Breast epithelium (tissue), 4 donors: ENCODE results near the gene GRK7. TPM values are rescaled to one million over a fixed set of nuclear protein-coding genes. Genes with fewer than 3 reads are reported as not detected.
A peak's percentile ranks its signal among the peaks of the same experiment; 100 is the strongest.

Experiments
- DNase-seq, 2 donors: peaks; one replicate each; pipeline ENCODE4 v3.0.0-alpha.2; 2019; ENCODE audit warnings: low spot score in 2 of 2
- H3K27ac ChIP-seq, 2 donors: fragments of 200-600 bp; sonication (generic) in 1 of 2; one replicate each; pipeline ENCODE4 v1.5.1; 2016 to 2019; ENCODE audit warnings: mild to moderate bottlenecking in 1 of 2
- H3K27me3 ChIP-seq, 2 donors: fragments of 200-600 bp; sonication (generic) in 1 of 2; one replicate each; pipeline versions ENCODE4 v1.5.1 to v1.6.0; 2017 to 2019; ENCODE audit warnings: control low read depth in 1 of 2, mild to moderate bottlenecking in 1 of 2
- H3K36me3 ChIP-seq: fragments of 200-600 bp; one replicate; pipeline ENCODE4 v1.5.1; 2019
- H3K4me1 ChIP-seq, 2 donors: fragments of 200-600 bp; sonication (generic); one replicate each; pipeline ENCODE4 v1.5.1; 2016 to 2019; ENCODE audit warnings: control low read depth in 1 of 2
- H3K4me3 ChIP-seq, 3 donors: fragments of 200-600 bp; sonication (generic); 1 replicate in 2 of 3; 2 replicates in 1 of 3; pipeline ENCODE4 v1.5.1; 2016 to 2019; ENCODE audit warnings: mild to moderate bottlenecking in 3 of 3, moderate library complexity in 2 of 3
- H3K9me3 ChIP-seq, 2 donors: fragments of 200-600 bp; sonication (generic) in 1 of 2; one replicate each; pipeline ENCODE4 v1.5.1; 2016 to 2019; ENCODE audit warnings: control low read depth in 1 of 2
- POLR2A ChIP-seq: fragments of 450-650 bp; IDR thresholded peaks from one replicate; pipeline ENCODE4 v1.6.1; 2016; ENCODE audit warnings: antibody characterized with exemption, mild to moderate bottlenecking, moderate library complexity
- POLR2AphosphoS5 ChIP-seq, 3 donors: sonication (generic); formaldehyde crosslinking; IDR thresholded peaks; one replicate each; pipeline ENCODE4 v1.6.1; 2017; ENCODE audit warnings: antibody characterized with exemption in 3 of 3
- intact Hi-C: fragments of 100-400 bp; cut with DNase I; formaldehyde crosslinking; loops from one replicate; pipeline ENCODE4 v1.15.1; 2023; ENCODE audit warnings: low total_unique reads
- total RNA-seq, 3 donors: library from RNA; depleted of rRNA; stranded (reverse); fragments of >200 nt; gene quantifications; one replicate each; pipeline ENCODE4 v1.1.0, GENCODE V29; 2016
- TF ChIP-seq, protein P1 (sequence below), 3 donors: fragments of 450-650 bp; IDR thresholded peaks; one replicate each; pipeline ENCODE4 v1.5.1; 2016 to 2017; ENCODE audit warnings: antibody characterized with exemption in 3 of 3, mild to moderate bottlenecking in 3 of 3, moderate library complexity in 3 of 3

GRK7 gene
- total RNA-seq, 3 donors from 2014 or later: 0.15 to 0.33 TPM; not detected in 1

DNA sequence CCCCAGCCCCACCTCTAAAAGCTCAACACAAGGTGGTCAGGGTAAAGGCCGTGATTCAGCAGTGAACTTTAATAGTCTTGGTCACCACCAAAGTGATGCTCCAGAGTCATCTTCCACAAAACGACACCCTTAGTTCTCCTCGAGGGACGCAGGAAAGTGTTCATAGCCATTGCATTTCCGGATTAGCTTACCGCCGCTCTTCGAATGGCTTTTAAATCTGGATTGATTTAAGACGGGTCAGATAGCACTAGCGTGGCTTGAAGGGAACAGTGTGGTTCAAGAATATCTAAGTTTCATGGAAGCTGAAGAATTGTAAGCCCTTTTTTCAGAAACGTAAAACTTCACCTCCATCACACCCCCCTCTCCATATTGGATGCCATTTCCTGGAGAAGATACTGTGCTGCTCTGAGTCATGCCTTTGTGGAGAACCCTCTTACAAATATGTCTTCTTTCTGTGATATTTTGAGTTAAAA lies 24.3 kb upstream of the GRK7 start:
- TF ChIP-seq POLR2A: no peak
- no peak for TF ChIP-seq POLR2AphosphoS5 (IDR thresholded peaks at IDR 0.05)
- TF ChIP-seq, protein P1, sequence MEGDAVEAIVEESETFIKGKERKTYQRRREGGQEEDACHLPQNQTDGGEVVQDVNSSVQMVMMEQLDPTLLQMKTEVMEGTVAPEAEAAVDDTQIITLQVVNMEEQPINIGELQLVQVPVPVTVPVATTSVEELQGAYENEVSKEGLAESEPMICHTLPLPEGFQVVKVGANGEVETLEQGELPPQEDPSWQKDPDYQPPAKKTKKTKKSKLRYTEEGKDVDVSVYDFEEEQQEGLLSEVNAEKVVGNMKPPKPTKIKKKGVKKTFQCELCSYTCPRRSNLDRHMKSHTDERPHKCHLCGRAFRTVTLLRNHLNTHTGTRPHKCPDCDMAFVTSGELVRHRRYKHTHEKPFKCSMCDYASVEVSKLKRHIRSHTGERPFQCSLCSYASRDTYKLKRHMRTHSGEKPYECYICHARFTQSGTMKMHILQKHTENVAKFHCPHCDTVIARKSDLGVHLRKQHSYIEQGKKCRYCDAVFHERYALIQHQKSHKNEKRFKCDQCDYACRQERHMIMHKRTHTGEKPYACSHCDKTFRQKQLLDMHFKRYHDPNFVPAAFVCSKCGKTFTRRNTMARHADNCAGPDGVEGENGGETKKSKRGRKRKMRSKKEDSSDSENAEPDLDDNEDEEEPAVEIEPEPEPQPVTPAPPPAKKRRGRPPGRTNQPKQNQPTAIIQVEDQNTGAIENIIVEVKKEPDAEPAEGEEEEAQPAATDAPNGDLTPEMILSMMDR (IDR thresholded peaks at IDR 0.05): no peak
- Histone ChIP-seq H3K27me3 (no peaks in the 10 kb centered on the region), H3K27ac (peak overlapping the region; percentile 93 to 96), H3K9me3 (no peaks in the 10 kb centered on the region), H3K36me3 (no peaks in the 10 kb centered on the region), H3K4me1 (no peaks in the 10 kb centered on the region), H3K4me3 (peak overlapping the region; percentile 74 to 98 (median 89))
- intact Hi-C loops: no loop called here
- no peak for DNase-seq

GRCh38 chr3:141739731-141740130 lies 23.5 kb upstream of the GRK7 start:
- Histone ChIP-seq H3K27me3 (no peaks in the 10 kb centered on the region), H3K4me3 (peak overlapping the region; percentile 74 to 98 (median 89)), H3K36me3 (no peaks in the 10 kb centered on the region), H3K4me1 (no peaks in the 10 kb centered on the region), H3K9me3 (no peaks in the 10 kb centered on the region), H3K27ac (peak overlapping the region; percentile 93 to 96)
- TF ChIP-seq, protein P1 (IDR thresholded peaks at IDR 0.05): no peak
- TF ChIP-seq POLR2AphosphoS5 (IDR thresholded peaks at IDR 0.05): no peak
- TF ChIP-seq POLR2A: no peak
- intact Hi-C loops: loop anchor here (2.0 kb wide), 1 partner anchor 135 kb away; no protein-coding TSS in a partner anchor
- DNase-seq: no peak

- Histone ChIP-seq H3K4me3 (peak overlapping the region in 1 of 3 donors; percentile 29), H3K27ac (peak overlapping the region in 1 of 2 donors; percentile 14)
- no peak for DNase-seq
Observed at GRCh38 chr3:141740349-141740748, 22.9 kb upstream of the GRK7 start.

DNA sequence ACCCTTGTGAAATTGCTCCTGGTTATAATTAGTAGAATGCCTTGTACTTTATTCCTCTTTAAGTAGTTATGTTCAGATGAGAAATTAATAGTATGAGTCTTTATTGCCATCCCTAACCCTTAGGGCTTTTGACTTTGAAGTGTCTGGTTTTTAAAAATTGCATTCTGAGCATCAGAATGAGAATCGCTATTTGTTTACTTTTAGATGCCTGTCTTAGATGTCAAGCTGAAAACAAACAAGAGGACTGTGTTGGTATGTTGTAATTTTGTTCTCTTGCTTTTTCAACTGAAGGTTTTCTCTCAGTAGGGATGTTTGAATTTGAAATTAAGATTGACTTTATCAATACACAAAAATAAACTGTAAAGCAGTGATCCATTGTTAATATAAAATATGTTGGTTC lies 19.9 kb upstream of the GRK7 start:
- no peaks in the 10 kb centered on the region for H3K9me3 ChIP-seq
- no peaks in the 10 kb centered on the region for H3K4me1 ChIP-seq
- H3K36me3 ChIP-seq: no peaks in the 10 kb centered on the region
- H3K4me3 ChIP-seq: no peak overlapping the region
- TF ChIP-seq, protein P1 (IDR thresholded peaks at IDR 0.05): no peak
- no peak for TF ChIP-seq POLR2A
- intact Hi-C loops: no loop called here
- H3K27me3 ChIP-seq: no peaks in the 10 kb centered on the region
- no peak overlapping the region for H3K27ac ChIP-seq
- no peak for DNase-seq

More at GRCh38 chr3:141740349-141740748, 22.9 kb upstream of the GRK7 start:
- Histone ChIP-seq H3K36me3 (no peaks in the 10 kb centered on the region), H3K27me3 (no peaks in the 10 kb centered on the region), H3K9me3 (no peaks in the 10 kb centered on the region), H3K4me1 (no peaks in the 10 kb centered on the region)
- intact Hi-C loops: loop anchor here (2.0 kb wide), 1 partner anchor 134 kb away; no protein-coding TSS in a partner anchor
- TF ChIP-seq POLR2AphosphoS5 (IDR thresholded peaks at IDR 0.05) (no peak), POLR2A (no peak)
- TF ChIP-seq, protein P1 (IDR thresholded peaks at IDR 0.05): no peak

- Histone ChIP-seq H3K27me3 (no peaks in the 10 kb centered on the region), H3K9me3 (no peaks in the 10 kb centered on the region), H3K4me1 (no peaks in the 10 kb centered on the region), H3K36me3 (no peaks in the 10 kb centered on the region), H3K27ac (no peak overlapping the region), H3K4me3 (no peak overlapping the region)
- DNase-seq: no peak
- intact Hi-C loops: no loop called here
- TF ChIP-seq POLR2A (no peak), POLR2AphosphoS5 (IDR thresholded peaks at IDR 0.05) (no peak)
- TF ChIP-seq, protein P1 (IDR thresholded peaks at IDR 0.05): no peak
Observed at GRCh38 chr3:141746962-141747361, 16.2 kb upstream of the GRK7 start.
